ENCODE data around the gene CHKA.

Gene CHKA

DNA sequence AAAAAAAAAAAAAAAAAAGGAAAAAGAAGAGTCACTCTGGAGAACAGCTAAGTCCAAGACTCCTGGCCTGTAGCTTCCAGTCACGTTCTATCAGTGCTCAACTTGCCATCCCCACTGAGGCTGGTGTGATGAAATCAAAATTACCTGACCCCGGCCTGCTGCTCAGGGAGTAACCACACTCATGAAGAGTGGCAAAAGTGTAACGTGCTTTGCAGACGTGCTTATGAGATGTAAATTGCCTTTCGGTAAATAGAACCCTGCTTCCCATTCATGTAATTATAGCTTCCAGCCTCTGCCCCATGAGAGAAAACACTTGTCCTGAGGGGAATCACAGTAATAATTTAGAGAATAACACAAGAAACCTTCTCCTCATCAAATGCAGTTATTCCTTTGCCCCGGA, 28.2 kb upstream of the CHKA start:
- DNase-seq (ENCODE audit: low read depth) = no peak
- no peak for TF ChIP-seq CTCF (IDR thresholded peaks at IDR 0.05; ENCODE audit: low read depth, low read length, missing control alignments)
- no peak overlapping the region for H3K4me3 ChIP-seq (ENCODE audit: low read depth, low read length)

DNA sequence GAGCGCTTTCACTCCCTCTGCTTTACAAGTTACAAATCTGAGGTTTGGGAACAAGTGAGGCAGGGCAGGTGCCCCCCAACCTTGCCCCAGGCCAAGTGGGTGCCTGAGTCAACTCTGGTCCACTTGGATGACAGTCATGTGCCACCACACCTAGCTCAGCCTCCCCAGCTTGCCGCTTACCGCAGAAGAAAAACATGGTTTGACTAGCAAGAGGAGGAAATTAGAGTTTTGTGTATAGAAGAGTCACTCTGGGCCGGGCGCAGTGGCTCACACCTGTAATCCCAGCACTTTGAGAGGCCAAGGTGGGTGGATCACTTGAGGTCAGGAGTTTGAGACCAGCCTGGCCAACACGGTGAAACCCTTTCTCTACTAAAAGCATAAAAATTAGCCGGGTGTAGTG, 27.7 kb upstream of the CHKA start:
- no peak for TF ChIP-seq CTCF (IDR thresholded peaks at IDR 0.05; ENCODE audit: low read depth, low read length, missing control alignments)
- no peak overlapping the region for H3K4me3 ChIP-seq (ENCODE audit: low read depth, low read length)
- DNase-seq (ENCODE audit: low read depth) = no peak

DNA sequence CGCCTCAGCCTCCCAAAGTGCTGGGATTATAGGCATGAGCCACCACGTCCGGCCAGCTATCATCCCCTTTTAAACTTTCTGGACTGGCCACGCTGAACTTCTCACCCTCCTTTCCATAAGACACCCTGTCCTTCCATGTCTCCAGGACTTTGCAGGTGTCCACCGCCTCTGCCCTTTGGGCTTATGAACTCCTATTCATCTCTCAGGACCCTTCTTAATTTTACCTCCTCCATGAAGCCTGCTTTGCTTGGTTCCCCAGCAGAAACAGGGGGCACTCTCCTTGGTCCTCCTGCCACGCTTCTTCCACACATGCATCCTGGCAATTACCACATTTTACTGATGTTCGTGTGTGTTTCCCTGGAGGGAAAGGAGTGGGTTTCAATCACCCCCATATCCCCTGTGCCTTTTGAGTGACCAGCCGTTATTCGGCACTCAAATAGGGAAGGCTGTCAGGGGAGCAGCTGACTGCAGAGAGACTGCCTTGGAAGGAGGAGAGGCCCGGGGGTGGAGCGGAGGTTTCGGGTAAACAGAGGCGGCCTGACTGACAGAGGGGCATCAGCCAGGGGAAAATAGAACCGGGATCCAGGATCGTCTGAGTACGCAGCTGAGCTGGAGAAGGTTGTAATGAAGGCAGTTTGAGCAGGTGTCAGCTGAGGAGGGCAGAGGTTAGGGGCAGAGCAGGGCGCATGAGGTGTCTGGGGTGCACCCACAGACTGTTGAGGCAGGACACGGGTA, 27.1 kb upstream of the CHKA start:
- no peak for TF ChIP-seq CTCF (IDR thresholded peaks at IDR 0.05; ENCODE audit: low read depth, low read length, missing control alignments)
- DNase-seq (ENCODE audit: low read depth) = no peak
- no peak overlapping the region for H3K4me3 ChIP-seq (ENCODE audit: low read depth, low read length)

DNA sequence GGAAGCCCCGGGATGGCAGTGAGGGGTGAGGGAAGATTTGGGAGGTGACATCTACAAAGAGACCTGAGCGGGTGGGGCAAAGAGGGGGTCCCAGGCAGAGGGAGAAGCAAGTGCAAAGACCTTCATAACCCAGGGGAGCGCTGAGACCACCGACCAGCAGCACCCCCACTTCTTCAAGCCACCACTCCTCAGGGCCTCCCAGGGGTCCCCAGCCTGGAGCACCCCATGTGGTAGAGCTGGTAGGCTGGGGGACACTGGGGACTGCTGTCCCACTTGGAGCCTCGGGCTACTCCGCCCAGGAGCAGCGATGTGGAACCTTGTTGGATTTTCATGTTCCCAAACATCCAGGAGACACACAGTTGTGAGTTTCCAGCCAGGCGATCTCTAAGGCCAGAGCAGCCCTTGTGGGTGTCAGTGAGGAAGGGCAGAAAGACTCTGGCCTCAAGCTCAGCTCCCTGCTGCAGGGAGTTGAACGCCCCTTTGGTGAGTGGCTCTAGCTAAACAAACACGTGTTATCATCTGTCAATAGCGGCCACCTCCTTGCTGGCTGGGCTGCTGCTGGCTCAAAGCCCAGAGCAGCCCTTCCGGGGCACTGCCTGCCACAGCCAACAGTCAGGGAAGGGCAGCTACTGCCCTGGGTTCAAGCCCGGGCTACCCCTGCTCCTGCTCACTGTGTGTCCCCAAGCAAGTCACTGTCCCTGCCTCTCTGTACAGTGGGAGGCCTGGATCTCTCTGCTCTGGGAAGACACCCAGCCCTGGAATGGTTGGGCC, 25.7 kb upstream of the CHKA start:
- no peak overlapping the region for H3K4me3 ChIP-seq (ENCODE audit: low read depth, low read length)
- TF ChIP-seq CTCF (IDR thresholded peaks at IDR 0.05; ENCODE audit: low read depth, low read length, missing control alignments) = no peak
- no peak for DNase-seq (ENCODE audit: low read depth)

- DNase-seq (ENCODE audit: low read depth) = no peak
- H3K4me3 ChIP-seq (ENCODE audit: low read depth, low read length) = no peak overlapping the region
- no peak for TF ChIP-seq CTCF (IDR thresholded peaks at IDR 0.05; ENCODE audit: low read depth, low read length, missing control alignments)
Observed at GRCh38 chr11:68146010-68146540, 24.9 kb upstream of the CHKA start.

DNA sequence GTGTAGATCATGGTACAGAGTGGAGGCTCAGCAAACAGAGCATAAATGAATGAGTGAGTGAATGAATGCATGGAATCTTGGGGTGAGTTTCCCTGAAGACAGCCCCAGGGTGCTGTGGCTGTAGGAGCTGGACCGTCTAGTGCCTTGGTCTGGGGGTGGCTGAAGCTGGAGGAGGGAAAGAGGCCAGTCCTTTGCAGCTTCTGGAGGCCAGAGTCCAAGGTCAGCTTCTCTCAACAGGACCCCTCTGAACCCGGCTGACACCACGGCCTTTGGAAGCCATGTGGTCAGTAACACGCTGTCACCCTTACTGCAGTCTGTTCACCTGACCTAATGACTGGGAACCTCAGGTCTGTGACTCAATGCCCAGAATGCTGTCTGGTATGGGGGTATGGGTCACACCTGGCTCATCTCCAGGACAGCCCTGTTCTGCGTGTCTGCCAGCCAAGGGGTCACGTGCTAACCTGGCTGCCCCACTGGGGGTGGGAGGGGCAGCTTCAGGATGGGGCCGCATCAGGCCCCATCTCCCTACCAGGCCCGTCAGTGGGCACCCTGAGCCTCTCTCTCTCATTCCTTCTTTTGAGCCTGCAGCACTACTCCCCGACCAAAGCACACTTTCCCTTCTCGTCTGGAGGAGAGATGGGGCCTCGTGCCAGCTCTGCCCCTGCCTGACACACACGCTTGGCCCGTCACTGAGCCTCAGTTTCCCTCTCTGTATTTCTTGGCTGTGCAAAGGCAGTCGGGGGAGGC, 24.1 kb upstream of the CHKA start:
- TF ChIP-seq CTCF (IDR thresholded peaks at IDR 0.05; ENCODE audit: low read depth, low read length, missing control alignments) = no peak
- no peak overlapping the region for H3K4me3 ChIP-seq (ENCODE audit: low read depth, low read length)
- no peak for DNase-seq (ENCODE audit: low read depth)
